ENCODE data around the gene MLLT10.
A peak's percentile ranks its signal among the peaks of the same experiment; 100 is the strongest.
"Not testable (repeated sequence)": the region's sequence is repeated elsewhere in the genome, so short reads cannot be mapped to it uniquely, and the experiment has no call there.

Gene MLLT10

GRCh38 chr10:21707498-21707897 lies 173.5 kb downstream of the MLLT10 start:
- no peaks in the 10 kb centered on the region for H3K27me3 ChIP-seq (ENCODE audit: insufficient read depth, insufficient read length)
- TF ChIP-seq SUZ12 (IDR thresholded peaks at IDR 0.05; ENCODE audit: extremely low read depth, insufficient read depth, insufficient read length): no peak
- TF ChIP-seq YY1 (IDR thresholded peaks at IDR 0.05; ENCODE audit: insufficient read depth, insufficient read length): no peak
- TF ChIP-seq ZNF274 (IDR thresholded peaks at IDR 0.05; ENCODE audit: low read depth, low read length): no peak
- no peak overlapping the region for H3K4me3 ChIP-seq (ENCODE audit: insufficient read length, low read depth)
- peaks cover 14% of the 10 kb centered on the region for H3K36me3 ChIP-seq (ENCODE audit: insufficient read depth, insufficient read length, low read length)
- no peak for DNase-seq (ENCODE audit: low read depth, low spot score)
- H3K4me1 ChIP-seq (ENCODE audit: insufficient read depth, insufficient read length): peaks cover 2% of the 10 kb centered on the region
- H3K9me3 ChIP-seq (ENCODE audit: insufficient read depth, low read length): no peaks in the 10 kb centered on the region
- H3K9ac ChIP-seq (ENCODE audit: insufficient read length, low read depth): no peak overlapping the region

GRCh38 chr10:21712975-21713374 lies 178.9 kb downstream of the MLLT10 start:
- TF ChIP-seq YY1 (IDR thresholded peaks at IDR 0.05; ENCODE audit: insufficient read depth, insufficient read length): no peak
- no peak for TF ChIP-seq ZNF274 (IDR thresholded peaks at IDR 0.05; ENCODE audit: low read depth, low read length)
- no peak for DNase-seq (ENCODE audit: low read depth, low spot score)
- Histone ChIP-seq H3K9ac (ENCODE audit: insufficient read length, low read depth) (no peak overlapping the region), H3K4me3 (ENCODE audit: insufficient read length, low read depth) (no peak overlapping the region), H3K9me3 (ENCODE audit: insufficient read depth, low read length) (no peaks in the 10 kb centered on the region), H3K4me1 (ENCODE audit: insufficient read depth, insufficient read length) (no peaks in the 10 kb centered on the region), H3K36me3 (ENCODE audit: insufficient read depth, insufficient read length, low read length) (peaks cover 10% of the 10 kb centered on the region), H3K27me3 (ENCODE audit: insufficient read depth, insufficient read length) (no peaks in the 10 kb centered on the region)

DNA sequence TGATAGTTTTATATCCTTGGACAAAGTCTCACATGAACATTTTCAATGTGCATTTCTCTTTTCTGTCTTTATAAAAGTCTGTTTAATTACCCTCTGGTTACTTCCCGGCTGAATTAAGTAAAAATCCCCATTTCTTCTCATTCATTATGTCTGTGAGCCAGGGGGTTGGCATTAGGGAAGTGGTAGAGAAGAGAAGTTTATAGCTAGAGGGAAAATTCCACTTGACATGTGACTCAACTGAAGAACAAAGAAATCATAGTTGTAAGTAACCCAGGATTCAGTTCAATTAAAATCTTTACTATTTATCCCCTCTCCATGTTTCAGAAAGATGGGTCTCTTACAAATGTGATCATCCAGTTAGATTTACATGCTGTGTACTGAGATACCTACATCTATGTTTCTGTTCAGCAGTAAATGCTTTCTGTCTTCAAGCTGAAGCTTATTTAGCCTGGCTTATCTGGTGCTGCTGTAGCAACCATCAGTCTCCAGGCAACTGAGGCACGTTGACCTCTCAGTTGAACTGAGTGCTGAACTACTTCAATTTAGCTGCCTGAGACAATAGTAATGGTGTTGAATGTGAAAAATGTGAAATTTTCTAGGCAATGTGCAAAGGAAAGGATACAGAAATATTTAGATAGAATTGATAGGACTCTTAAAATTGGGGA lies 181.6 kb downstream of the MLLT10 start:
- Histone ChIP-seq H3K9me3 (ENCODE audit: insufficient read depth, low read length) (no peaks in the 10 kb centered on the region), H3K27me3 (ENCODE audit: insufficient read depth, insufficient read length) (no peaks in the 10 kb centered on the region), H3K9ac (ENCODE audit: insufficient read length, low read depth) (no peak overlapping the region), H3K36me3 (ENCODE audit: insufficient read depth, insufficient read length, low read length) (peaks cover 23% of the 10 kb centered on the region), H3K4me1 (ENCODE audit: insufficient read depth, insufficient read length) (no peaks in the 10 kb centered on the region), H3K4me3 (ENCODE audit: insufficient read length, low read depth) (no peak overlapping the region)
- no peak for DNase-seq (ENCODE audit: low read depth, low spot score)
- no peak for TF ChIP-seq ZNF274 (IDR thresholded peaks at IDR 0.05; ENCODE audit: low read depth, low read length)
- TF ChIP-seq YY1 (IDR thresholded peaks at IDR 0.05; ENCODE audit: insufficient read depth, insufficient read length): no peak
- no peak for TF ChIP-seq SUZ12 (IDR thresholded peaks at IDR 0.05; ENCODE audit: extremely low read depth, insufficient read depth, insufficient read length)

GRCh38 chr10:21717437-21718054 lies 183.5 kb downstream of the MLLT10 start:
- H3K9ac ChIP-seq (ENCODE audit: insufficient read length, low read depth); H3K27me3 ChIP-seq (ENCODE audit: insufficient read depth, insufficient read length); H3K4me1 ChIP-seq (ENCODE audit: insufficient read depth, insufficient read length); H3K9me3 ChIP-seq (ENCODE audit: insufficient read depth, low read length); H3K4me3 ChIP-seq (ENCODE audit: insufficient read length, low read depth); DNase-seq (ENCODE audit: low read depth, low spot score): not testable (repeated sequence)
- peaks cover 23% of the 10 kb centered on the region for H3K36me3 ChIP-seq (ENCODE audit: insufficient read depth, insufficient read length, low read length)

DNA sequence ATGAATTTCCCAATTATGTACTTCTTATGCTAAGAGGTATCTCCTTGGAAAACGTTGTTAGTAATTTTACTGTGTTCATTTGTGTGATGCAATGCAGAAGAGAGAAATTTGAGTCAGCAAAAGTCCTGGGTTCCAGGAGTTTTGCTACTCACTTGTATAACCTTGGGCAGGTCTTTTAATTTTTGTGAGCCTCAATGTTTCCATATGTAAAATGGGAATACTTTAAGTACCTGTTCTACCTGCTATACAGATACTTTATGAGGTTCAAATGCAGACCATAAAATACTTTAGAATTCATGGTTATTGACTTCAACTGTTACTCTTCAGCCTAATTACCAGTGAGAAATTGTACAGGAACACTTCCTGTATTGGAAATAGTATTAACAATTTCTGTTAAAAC lies 185.5 kb downstream of the MLLT10 start:
- H3K36me3 ChIP-seq (ENCODE audit: insufficient read depth, insufficient read length, low read length): peaks cover 15% of the 10 kb centered on the region
- DNase-seq (ENCODE audit: low read depth, low spot score): no peak
- H3K9ac ChIP-seq (ENCODE audit: insufficient read length, low read depth): no peak overlapping the region
- H3K27me3 ChIP-seq (ENCODE audit: insufficient read depth, insufficient read length): no peaks in the 10 kb centered on the region
- no peaks in the 10 kb centered on the region for H3K4me1 ChIP-seq (ENCODE audit: insufficient read depth, insufficient read length)
- TF ChIP-seq SUZ12 (IDR thresholded peaks at IDR 0.05; ENCODE audit: extremely low read depth, insufficient read depth, insufficient read length) (no peak), ZNF274 (IDR thresholded peaks at IDR 0.05; ENCODE audit: low read depth, low read length) (no peak), YY1 (IDR thresholded peaks at IDR 0.05; ENCODE audit: insufficient read depth, insufficient read length) (no peak)
- no peaks in the 10 kb centered on the region for H3K9me3 ChIP-seq (ENCODE audit: insufficient read depth, low read length)
- no peak overlapping the region for H3K4me3 ChIP-seq (ENCODE audit: insufficient read length, low read depth)

DNA sequence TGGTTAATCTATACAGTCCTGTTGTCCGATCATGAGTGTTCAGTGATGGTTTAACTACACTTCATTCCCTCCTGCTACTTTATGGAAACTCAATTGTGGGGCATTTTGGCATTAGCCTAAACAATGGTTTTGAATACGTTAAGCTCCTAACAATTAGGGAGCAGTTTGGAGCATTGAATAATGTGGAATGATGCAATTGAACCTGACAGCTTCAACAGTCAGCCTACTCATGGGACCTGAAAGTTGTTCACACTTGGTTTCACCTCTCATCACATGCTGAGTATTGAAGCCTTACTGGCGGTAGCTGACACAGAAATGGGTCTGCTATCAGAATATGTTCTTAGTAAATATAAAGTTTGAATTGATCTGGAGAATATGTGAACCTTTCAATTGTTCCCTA lies 186.1 kb downstream of the MLLT10 start:
- Histone ChIP-seq H3K9me3 (ENCODE audit: insufficient read depth, low read length) (no peaks in the 10 kb centered on the region), H3K4me1 (ENCODE audit: insufficient read depth, insufficient read length) (no peaks in the 10 kb centered on the region), H3K36me3 (ENCODE audit: insufficient read depth, insufficient read length, low read length) (peaks cover 13% of the 10 kb centered on the region), H3K27me3 (ENCODE audit: insufficient read depth, insufficient read length) (no peaks in the 10 kb centered on the region), H3K9ac (ENCODE audit: insufficient read length, low read depth) (no peak overlapping the region), H3K4me3 (ENCODE audit: insufficient read length, low read depth) (no peak overlapping the region)
- no peak for TF ChIP-seq SUZ12 (IDR thresholded peaks at IDR 0.05; ENCODE audit: extremely low read depth, insufficient read depth, insufficient read length)
- DNase-seq (ENCODE audit: low read depth, low spot score): peak; percentile 30

GRCh38 chr10:21721000-21721665 lies 187.1 kb downstream of the MLLT10 start:
- TF ChIP-seq ZNF274 (IDR thresholded peaks at IDR 0.05; ENCODE audit: low read depth, low read length) (no peak), SUZ12 (IDR thresholded peaks at IDR 0.05; ENCODE audit: extremely low read depth, insufficient read depth, insufficient read length) (no peak), YY1 (IDR thresholded peaks at IDR 0.05; ENCODE audit: insufficient read depth, insufficient read length) (no peak)
- Histone ChIP-seq H3K4me3 (ENCODE audit: insufficient read length, low read depth) (no peak overlapping the region), H3K9ac (ENCODE audit: insufficient read length, low read depth) (no peak overlapping the region), H3K27me3 (ENCODE audit: insufficient read depth, insufficient read length) (no peaks in the 10 kb centered on the region), H3K9me3 (ENCODE audit: insufficient read depth, low read length) (no peaks in the 10 kb centered on the region), H3K36me3 (ENCODE audit: insufficient read depth, insufficient read length, low read length) (peaks cover 13% of the 10 kb centered on the region), H3K4me1 (ENCODE audit: insufficient read depth, insufficient read length) (no peaks in the 10 kb centered on the region)
- DNase-seq (ENCODE audit: low read depth, low spot score): no peak

Measured in NT2/D1 (cell line).